HCT116 (cell line): ENCODE results near the gene MLX. TPM values are rescaled to one million over a fixed set of nuclear protein-coding genes. Genes with fewer than 3 reads are reported as not detected.

Experiments used
- ATAC-seq: fragments of 200-7000 bp; cut with Tn5 transposase; 2 replicates; pipeline ENCODE4 v1.9.1; 2020; ENCODE audit warnings: mild to moderate bottlenecking, moderate library complexity
- Bru-seq: library from RNA; stranded (reverse); fragments of 400-500 nt; gene quantifications from one replicate; lab custom pipeline; 2021; lab: Mats Ljungman, UMichigan
- BruChase-seq, 2 experiments: library from RNA; stranded (reverse); fragments of 400-500 nt; gene quantifications; one replicate each; lab custom pipeline; 2021; lab: Mats Ljungman, UMichigan
- BruUV-seq: library from RNA; stranded (reverse); fragments of 400-500 nt; replicated peaks from 2 replicates; lab custom pipeline; 2021; lab: Mats Ljungman, UMichigan
- CTCF ChIA-PET: fragments of 300-600 bp; sonication (Branson Sonifier 250); formaldehyde crosslinking; loops from one replicate; lab custom pipeline; 2021; ENCODE audit warnings: antibody characterized with exemption; lab: Charles Lee
- POLR2A ChIA-PET: fragments of 300-600, 350-600 bp; sonication (Branson Sonifier 250); formaldehyde crosslinking; loops from one replicate; lab custom pipeline; 2021; ENCODE audit warnings: antibody characterized with exemption; lab: Charles Lee
- RAD21 ChIA-PET, 2 experiments: fragments of 300-600 bp; sonication (Branson Sonifier 250); formaldehyde crosslinking; loops; one replicate each; lab custom pipeline; 2023; ENCODE audit warnings: low total read pairs in 2 of 2; ENCODE audit not compliant: uncharacterized antibody in 2 of 2, unreplicated experiment in 2 of 2, low non-redundant PET in 1 of 2; lab: Charles Lee
- DNase-seq: peaks from one replicate; pipeline ENCODE4 v3.0.0-alpha.2; 2010; ENCODE audit warnings: low read depth, low spot score
- H2AFZ ChIP-seq: fragments of 200-600 bp; shearing (Covaris generic), sonication (generic); 2 replicates; pipeline ENCODE4 v1.6.1; 2017; ENCODE audit warnings: low read depth, mixed run types, mixed read lengths, antibody characterized with exemption, low read length; ENCODE audit not compliant: poor library complexity, severe bottlenecking
- H3K27ac ChIP-seq: 2 replicates; pipeline ENCODE4 v1.5.1; 2012; ENCODE audit warnings: low read depth, low read length
- H3K27me3 ChIP-seq: fragments of 200-600 bp; sonication (generic); 2 replicates; pipeline ENCODE4 v1.6.1; 2016; ENCODE audit warnings: mixed run types, low read length, mixed read lengths; ENCODE audit not compliant: insufficient read depth
- H3K36me3 ChIP-seq, 2 experiments: fragments of 200-500 bp in 1 of 2; fragments of 200-600 bp in 1 of 2; sonication (Bioruptor generic) in 1 of 2; sonication (generic) in 1 of 2; 2 replicates each; pipeline versions ENCODE4 v1.5.1 to v1.6.1; 2014 to 2016; ENCODE audit warnings: low read length in 2 of 2, inconsistent platforms in 1 of 2, mixed read lengths in 1 of 2, mixed run types in 1 of 2; ENCODE audit not compliant: insufficient read depth in 2 of 2, control insufficient read depth in 1 of 2
- H3K4me1 ChIP-seq, 2 experiments: fragments of 200-600 bp in 1 of 2; sonication (generic) in 1 of 2; 2 replicates each; pipeline versions ENCODE4 v1.5.1 to v1.6.1; 2012 to 2017; ENCODE audit warnings: low read length in 2 of 2, inconsistent platforms in 1 of 2, mild to moderate bottlenecking in 1 of 2, mixed read lengths in 1 of 2, mixed run types in 1 of 2, moderate library complexity in 1 of 2; ENCODE audit not compliant: insufficient read depth in 2 of 2, control insufficient read depth in 1 of 2
- H3K4me2 ChIP-seq: fragments of 200-600 bp; sonication (generic); 2 replicates; pipeline ENCODE4 v1.6.1; 2017; ENCODE audit warnings: mixed run types, low read length, mixed read lengths
- H3K4me3 ChIP-seq, 2 experiments: fragments of 200-600 bp in 1 of 2; sonication (generic) in 1 of 2; replicated peaks in 1 of 2; 2 replicates each; pipeline ENCODE4 v1.5.1; 2011 to 2016; ENCODE audit warnings: low read length in 2 of 2, control low read depth in 1 of 2, low read depth in 1 of 2, mild to moderate bottlenecking in 1 of 2, mixed read lengths in 1 of 2, mixed run types in 1 of 2
- H3K79me2 ChIP-seq: fragments of 200-600 bp; sonication (generic); 2 replicates; pipeline ENCODE4 v1.6.1; 2017; ENCODE audit warnings: mild to moderate bottlenecking, mixed run types, low read length, moderate library complexity, mixed read lengths; ENCODE audit not compliant: insufficient read depth
- H3K9ac ChIP-seq: fragments of 200-600 bp; sonication (generic); 2 replicates; pipeline ENCODE4 v1.6.1; 2016; ENCODE audit warnings: low read length, mixed read lengths
- H3K9me2 ChIP-seq: fragments of 200-600 bp; sonication (generic), shearing (Covaris generic); 2 replicates; pipeline ENCODE4 v1.6.1; 2017; ENCODE audit warnings: mixed run types, mild to moderate bottlenecking, moderate library complexity; ENCODE audit not compliant: insufficient read depth
- H3K9me3 ChIP-seq, 2 experiments: fragments of 200-500 bp in 1 of 2; fragments of 200-600 bp in 1 of 2; sonication (Bioruptor generic) in 1 of 2; sonication (generic) in 1 of 2; 2 replicates each; pipeline ENCODE4 v1.6.1; 2014 to 2017; ENCODE audit warnings: low read length in 2 of 2, mixed read lengths in 2 of 2, inconsistent platforms in 1 of 2, low read depth in 1 of 2, mild to moderate bottlenecking in 1 of 2, mixed run types in 1 of 2, moderate library complexity in 1 of 2; ENCODE audit not compliant: control insufficient read depth in 1 of 2, insufficient read depth in 1 of 2
- H4K20me1 ChIP-seq: fragments of 200-600 bp; sonication (generic), shearing (Covaris generic); 2 replicates; pipeline ENCODE4 v1.6.1; 2017; ENCODE audit warnings: mixed run types, mild to moderate bottlenecking, moderate library complexity; ENCODE audit not compliant: insufficient read depth
- FOSL1 ChIP-seq: IDR thresholded peaks from 2 replicates; pipeline ENCODE4 v1.6.1; 2012; ENCODE audit warnings: low read depth
- MAX ChIP-seq: IDR thresholded peaks from 2 replicates; pipeline ENCODE4 v1.6.1; 2012
- POLR2AphosphoS5 ChIP-seq: IDR thresholded peaks from 2 replicates; pipeline ENCODE4 v1.6.1; 2011; ENCODE audit warnings: mild to moderate bottlenecking, low read depth, low read length, moderate library complexity
- RAD21 ChIP-seq: IDR thresholded peaks from 2 replicates; pipeline ENCODE4 v1.6.1; 2012; ENCODE audit warnings: low read depth, mild to moderate bottlenecking
- REST ChIP-seq: IDR thresholded peaks from 2 replicates; pipeline ENCODE4 v1.6.1; 2012; ENCODE audit warnings: low read depth
- SIN3A ChIP-seq: IDR thresholded peaks from 2 replicates; pipeline ENCODE4 v1.6.1; 2012; ENCODE audit warnings: low read depth
- SP1 ChIP-seq: IDR thresholded peaks from 2 replicates; pipeline ENCODE4 v1.6.1; 2012; ENCODE audit warnings: low read depth
- SRF ChIP-seq: IDR thresholded peaks from 2 replicates; pipeline ENCODE4 v1.6.1; 2012; ENCODE audit warnings: low read depth
- TCF7L2 ChIP-seq: IDR thresholded peaks from 2 replicates; pipeline ENCODE4 v1.7.0; 2011; ENCODE audit warnings: borderline replicate concordance, inconsistent platforms; ENCODE audit not compliant: insufficient read depth, insufficient read length; ENCODE audit errors: extremely low read depth
- ZBTB33 ChIP-seq: IDR thresholded peaks from 2 replicates; pipeline ENCODE4 v1.6.1; 2011; ENCODE audit warnings: mild to moderate bottlenecking, low read length, moderate library complexity; ENCODE audit not compliant: insufficient replicate concordance; ENCODE audit errors: extremely low read depth
- ZNF274 ChIP-seq: fragments of 200-500 bp; sonication (Bioruptor generic); IDR thresholded peaks from 2 replicates; pipeline ENCODE4 v1.6.1; 2014; ENCODE audit warnings: mild to moderate bottlenecking, low read depth, low read length, inconsistent platforms
- intact Hi-C: fragments of 100-400 bp; cut with micrococcal nuclease; formaldehyde crosslinking; loops from 2 replicates; pipeline ENCODE4 v1.10.0; 2022
- long read RNA-seq: library from polyadenylated mRNA; unstranded; transcript quantifications from one replicate; pipeline ENCODE4 v2.0.0, GENCODE V29; 2021; ENCODE audit not compliant: unreplicated experiment
- polyA plus RNA-seq: library from polyadenylated mRNA; unstranded; fragments of >200 nt; gene quantifications from 2 replicates; pipeline ENCODE4 v1.2.1, GENCODE V29; 2012; ENCODE audit warnings: missing spikeins
- total RNA-seq: library from RNA; stranded (reverse); gene quantifications from one replicate; pipeline ENCODE4 v1.2.1, GENCODE V29; 2021; ENCODE audit not compliant: unreplicated experiment

The MLX gene
- 47.9 TPM for total RNA-seq
- polyA plus RNA-seq, result 51.7 and 52.4 TPM in 2 replicates
- percentile 68 among the genes with signal in this experiment for Bru-seq, nascent RNA
- percentile 95 among the genes with signal in this experiment for BruChase-seq, experiment 1, labeled RNA remaining after a 6-hour chase
- percentile 90 among the genes with signal in this experiment for BruChase-seq, experiment 2, labeled RNA remaining after a 2-hour chase
- long read RNA-seq, transcript MLX-203 (8 exons, 2,428 nt), result major isoform, 50 of 97 reads
- long read RNA-seq, transcript MLX-201 (8 exons, 2,586 nt), result minor isoform, 10 of 97 reads
- long read RNA-seq, transcript MLX-202 (7 exons, 2,334 nt), result minor isoform, 13 of 97 reads
- long read RNA-seq, partial matches to known transcripts, result 6 of 97 reads
- long read RNA-seq, other reads (novel, unspliced or antisense), result 16 of 97 reads

- Histone ChIP-seq H3K9me2 (no peaks in the 10 kb centered on the region), H3K36me3 (peaks cover 35 to 54% of the 10 kb centered on the region in 2 experiments), H3K27ac (peak within 1 kb of the TSS; percentile 89), H2AFZ (no peak within 1 kb of the TSS), H3K4me1 (peaks cover 19 to 43% of the 10 kb centered on the region in 2 experiments), H3K9ac (peak within 1 kb of the TSS; percentile 79), H3K4me2 (peak within 1 kb of the TSS; percentile 99), H3K4me3 (peak within 1 kb of the TSS; percentile 92 to 99), H3K9me3 (no peaks in the 10 kb centered on the region), H4K20me1 (peaks cover 7% of the 10 kb centered on the region; the same call in 1 of the 2 replicates), H3K27me3 (no peaks in the 10 kb centered on the region), H3K79me2 (peaks cover 62% of the 10 kb centered on the region)
- TF ChIP-seq SRF (no peak), TCF7L2 (peak; percentile 6), SIN3A (0 out of 2 replicates have a peak, but pooled peaks have one; percentile 55), REST (no peak), POLR2AphosphoS5 (peak; percentile 68), RAD21 (no peak), ZBTB33 (peak; percentile 14), FOSL1 (no peak), ZNF274 (no peak), MAX (peak; percentile 77; the same call in 1 of the 2 replicates), SP1 (peak; percentile 36; the same call in 1 of the 2 replicates)
- TSS peak; percentile 4 for BruUV-seq
- ATAC-seq, result peak; percentile 57
- intact Hi-C loops, result no loop called here
- DNase-seq, result peak; percentile 66
- CTCF ChIA-PET, result interaction anchor here (1.0 to 1.9 kb wide), 3 partner anchors 10 to 196 kb away, joined by 3 to 5 read pairs (median 5); partner anchors contain the start of gene PSMC3IP
- RAD21 ChIA-PET, result no interaction called here
- POLR2A ChIA-PET, result interaction anchor here (1.2 to 1.4 kb wide), 2 partner anchors 10 to 11 kb away, joined by 4 to 7 read pairs; partner anchors contain the start of gene PSMC3IP
Observed at GRCh38 chr17:42566883-42567573, at the start of gene MLX. Gene MLX, plus strand, starts transcription at chr17:42567100. Its CDS starts 25 bp downstream, at chr17:42567125.
